GM12874 (cell line): ENCODE data around the gene ARFGAP1.

Experiments
- TF ChIP-seq, protein P1 (sequence below): IDR thresholded peaks from 2 replicates; pipeline ENCODE4 v1.5.1; 2011; ENCODE audit warnings: low read depth, mild to moderate bottlenecking, control low read depth, low read length, moderate library complexity; ENCODE audit not compliant: insufficient read depth

The ARFGAP1 gene

DNA sequence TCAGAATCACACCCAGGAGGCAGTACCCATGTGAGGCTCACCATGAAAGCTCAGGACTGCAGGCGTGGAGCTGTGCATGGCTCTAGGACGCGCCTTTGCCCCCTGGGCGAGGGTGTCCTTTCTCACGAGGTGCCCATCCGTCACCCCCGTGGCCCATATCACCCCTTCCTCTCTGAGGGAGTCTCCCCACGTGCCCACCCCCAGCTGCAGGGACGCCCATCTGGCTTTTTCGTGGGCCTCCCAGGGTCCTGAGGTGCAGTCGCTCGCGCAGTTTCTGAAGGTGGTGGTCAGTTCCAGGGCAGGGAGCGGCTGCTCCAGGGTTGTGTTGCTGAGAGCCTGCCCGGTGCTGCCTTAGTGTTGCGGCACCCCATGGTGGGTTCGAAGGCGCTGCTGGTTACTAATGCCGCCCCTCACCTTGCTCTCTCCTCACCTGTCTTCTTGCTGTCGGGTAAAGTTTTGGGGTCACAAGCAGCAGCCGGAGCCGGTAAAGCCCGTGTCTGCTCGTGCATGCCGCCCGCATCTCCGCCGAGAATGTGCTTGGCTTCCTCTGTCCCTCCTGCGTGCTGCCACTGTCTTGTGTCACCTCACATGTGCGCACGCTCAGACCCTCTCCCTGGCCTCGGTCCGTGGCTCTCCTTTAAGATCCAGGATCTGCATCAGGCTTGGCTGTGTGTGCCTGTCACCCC, 10.9 kb downstream of the ARFGAP1 start:
- TF ChIP-seq, protein P1, sequence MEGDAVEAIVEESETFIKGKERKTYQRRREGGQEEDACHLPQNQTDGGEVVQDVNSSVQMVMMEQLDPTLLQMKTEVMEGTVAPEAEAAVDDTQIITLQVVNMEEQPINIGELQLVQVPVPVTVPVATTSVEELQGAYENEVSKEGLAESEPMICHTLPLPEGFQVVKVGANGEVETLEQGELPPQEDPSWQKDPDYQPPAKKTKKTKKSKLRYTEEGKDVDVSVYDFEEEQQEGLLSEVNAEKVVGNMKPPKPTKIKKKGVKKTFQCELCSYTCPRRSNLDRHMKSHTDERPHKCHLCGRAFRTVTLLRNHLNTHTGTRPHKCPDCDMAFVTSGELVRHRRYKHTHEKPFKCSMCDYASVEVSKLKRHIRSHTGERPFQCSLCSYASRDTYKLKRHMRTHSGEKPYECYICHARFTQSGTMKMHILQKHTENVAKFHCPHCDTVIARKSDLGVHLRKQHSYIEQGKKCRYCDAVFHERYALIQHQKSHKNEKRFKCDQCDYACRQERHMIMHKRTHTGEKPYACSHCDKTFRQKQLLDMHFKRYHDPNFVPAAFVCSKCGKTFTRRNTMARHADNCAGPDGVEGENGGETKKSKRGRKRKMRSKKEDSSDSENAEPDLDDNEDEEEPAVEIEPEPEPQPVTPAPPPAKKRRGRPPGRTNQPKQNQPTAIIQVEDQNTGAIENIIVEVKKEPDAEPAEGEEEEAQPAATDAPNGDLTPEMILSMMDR: no peak

DNA sequence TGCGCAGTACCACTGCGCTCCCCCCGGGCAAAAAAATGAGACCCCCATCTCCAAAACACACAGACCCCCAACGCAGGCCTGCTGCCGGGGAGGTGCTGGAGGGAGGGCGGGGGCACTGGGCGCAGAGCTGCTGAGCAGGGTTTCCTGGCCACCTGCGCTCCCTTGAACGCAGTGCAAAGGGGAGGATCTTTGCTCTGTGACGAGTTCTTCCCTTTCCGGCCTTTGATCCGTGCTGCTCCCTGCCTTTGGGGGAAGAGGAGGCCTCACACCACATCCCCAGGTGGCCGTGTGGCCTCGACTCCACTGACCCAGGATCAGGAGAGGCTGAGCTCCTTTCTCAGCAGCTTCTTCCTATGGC, 11.4 kb downstream of the ARFGAP1 start:
- TF ChIP-seq, protein P1: no peak

DNA sequence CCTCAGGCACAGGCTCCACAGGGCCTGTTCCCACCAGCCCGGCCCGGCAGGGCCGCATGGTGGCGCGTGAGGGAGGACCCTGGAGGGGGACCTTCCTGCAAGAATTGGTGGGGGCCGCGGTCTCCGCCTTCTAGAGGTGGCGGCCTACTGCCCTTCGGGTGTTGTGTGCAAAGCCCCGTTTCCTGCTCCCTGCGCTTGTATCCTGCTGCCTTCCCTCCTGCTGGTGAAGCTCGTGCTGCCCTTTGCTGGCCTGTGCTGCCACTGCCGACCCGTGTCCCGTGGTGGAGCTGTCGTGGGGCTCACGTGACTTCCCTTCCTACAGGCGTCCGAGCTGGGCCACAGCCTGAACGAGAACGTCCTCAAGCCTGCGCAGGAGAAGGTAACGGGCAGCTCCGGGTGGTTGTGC, 11.9 kb downstream of the ARFGAP1 start:
- TF ChIP-seq, protein P1: no peak

DNA sequence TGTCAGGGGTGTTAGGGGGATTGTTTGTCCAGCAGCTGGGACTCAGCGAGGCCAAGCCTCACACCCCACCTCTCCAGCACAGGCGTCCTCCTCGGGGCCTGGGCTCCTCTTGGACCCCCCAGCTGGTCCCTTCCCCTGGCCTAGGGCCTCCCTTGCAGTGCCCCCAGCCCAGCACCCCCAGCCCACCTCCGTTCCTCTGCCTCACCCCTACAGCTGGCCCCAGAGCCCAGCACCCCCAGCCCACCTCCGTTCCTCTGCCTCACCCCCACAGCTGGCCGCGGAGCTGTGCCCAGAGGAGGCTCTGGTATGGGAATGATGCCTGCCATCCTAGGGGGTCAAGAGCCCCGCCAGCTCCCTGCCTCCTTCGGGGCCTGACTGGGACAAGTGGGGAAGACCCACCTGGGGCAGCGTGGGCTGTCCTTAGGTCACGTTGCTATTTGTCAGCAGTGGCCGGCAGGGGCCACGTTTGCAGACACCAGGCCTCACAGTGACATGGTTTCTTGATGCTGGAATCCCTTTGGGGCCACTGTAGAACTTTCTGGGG, 12.4 kb downstream of the ARFGAP1 start:
- TF ChIP-seq, protein P1: no peak

DNA sequence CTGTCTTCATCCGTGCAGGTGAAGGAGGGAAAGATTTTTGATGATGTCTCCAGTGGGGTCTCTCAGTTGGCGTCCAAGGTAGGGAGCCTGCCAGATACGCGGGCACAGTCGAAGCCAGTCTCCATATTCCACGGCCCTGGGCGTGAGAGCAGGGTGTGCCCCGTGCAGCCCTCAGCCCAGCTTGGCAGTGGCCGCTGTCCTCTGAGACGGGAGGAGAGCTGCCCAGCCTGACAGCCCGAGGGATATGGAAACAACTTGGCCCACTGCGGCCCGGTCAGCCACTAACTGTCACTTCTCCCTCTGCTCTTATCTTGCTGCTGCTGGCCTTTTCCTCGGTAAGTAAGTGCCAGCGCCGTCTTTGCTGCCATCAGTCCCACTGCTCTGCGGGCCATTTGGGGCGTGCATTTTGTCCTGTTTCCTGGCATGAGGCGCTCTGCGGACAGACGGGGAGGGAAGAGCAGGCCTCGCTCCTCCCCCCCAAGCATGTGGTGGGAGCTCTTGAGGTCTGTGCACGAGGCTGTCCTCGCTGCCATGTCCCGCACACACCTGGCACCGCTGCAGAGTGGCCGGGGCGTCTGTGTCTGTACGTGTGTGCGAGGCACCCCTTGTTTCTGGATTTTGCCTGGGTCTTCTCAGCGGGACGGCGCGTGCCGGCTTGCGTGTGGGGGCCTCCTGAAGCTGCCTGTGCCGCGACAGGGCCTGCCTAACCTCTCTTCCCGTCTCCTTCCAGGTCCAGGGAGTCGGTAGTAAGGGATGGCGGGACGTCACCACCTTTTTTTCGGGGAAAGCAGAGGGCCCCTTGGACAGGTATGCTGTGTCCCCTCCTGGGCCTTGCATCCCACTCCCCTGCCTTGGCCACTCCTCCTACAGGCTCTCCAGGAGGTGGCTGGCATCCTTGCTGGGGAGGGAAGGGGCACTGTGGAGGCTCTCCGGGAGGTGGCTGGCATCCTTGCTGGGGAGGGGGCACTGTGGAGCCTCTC, 13.3 kb downstream of the ARFGAP1 start:
- TF ChIP-seq, protein P1: no peak

DNA sequence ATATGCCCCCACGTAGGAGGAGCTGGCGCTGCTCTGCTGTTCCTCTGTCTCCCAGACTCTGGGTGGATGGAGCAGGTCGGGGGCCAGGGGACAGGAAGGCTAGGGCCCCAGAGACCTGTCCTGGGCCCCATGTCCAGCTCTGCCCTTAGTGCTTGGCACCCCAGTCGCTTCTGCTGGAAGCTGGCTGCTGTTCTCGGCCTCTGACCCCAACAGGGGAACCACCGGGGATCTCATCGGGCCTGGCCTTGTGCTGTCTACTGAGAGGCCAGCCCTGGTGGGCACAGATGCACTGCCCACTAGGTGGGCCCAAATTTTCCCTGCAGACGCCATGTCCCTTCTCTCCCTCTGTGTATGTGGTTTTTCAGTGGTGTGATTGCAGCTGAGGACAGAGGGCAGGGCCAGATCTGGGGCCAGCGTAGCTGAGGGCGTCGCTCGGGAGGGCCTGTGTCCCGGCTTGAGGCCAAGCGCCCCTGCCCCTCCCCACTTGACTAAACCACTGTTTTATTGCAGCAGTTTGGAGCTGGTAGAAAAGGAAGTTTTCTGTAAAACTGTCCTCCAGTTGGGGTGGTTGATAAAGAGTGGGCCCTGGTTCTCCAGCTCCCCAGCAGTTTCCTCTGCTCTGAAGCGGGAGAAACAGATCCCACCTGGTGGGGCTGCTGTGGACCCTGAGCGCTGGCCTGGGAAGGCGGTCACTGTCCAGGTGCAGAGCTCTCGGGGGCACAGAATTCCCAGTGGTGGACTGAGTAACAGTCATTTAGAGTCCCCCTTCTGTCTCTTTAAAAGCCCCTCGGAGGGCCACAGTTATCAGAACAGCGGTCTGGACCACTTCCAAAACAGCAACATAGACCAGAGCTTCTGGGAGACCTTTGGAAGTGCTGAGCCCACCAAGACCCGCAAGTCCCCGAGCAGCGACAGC, 14.4 kb downstream of the ARFGAP1 start:
- TF ChIP-seq, protein P1: no peak
